BJ (cell line): Measurements from ENCODE around the gene HLA-DRA. TPM values are rescaled to one million over a fixed set of nuclear protein-coding genes. Genes with fewer than 3 reads are reported as not detected.
A peak's percentile ranks its signal among the peaks of the same experiment; 100 is the strongest.
"Not testable (repeated sequence)": the region's sequence is repeated elsewhere in the genome, so short reads cannot be mapped to it uniquely, and the experiment has no call there.

ENCODE experiments used
- CTCF ChIA-PET: fragments of 350-600 bp; formaldehyde crosslinking; extraction: SDS; loops from one replicate; lab custom pipeline; 2021; ENCODE audit warnings: antibody characterized with exemption, inconsistent platforms; lab: Yijun Ruan, JAX
- POLR2A ChIA-PET: fragments of 300-600 bp; sonication (Branson Sonifier 250); formaldehyde crosslinking; extraction: SDS; loops from one replicate; lab custom pipeline; 2021; ENCODE audit warnings: antibody characterized with exemption; lab: Charles Lee
- DNase-seq: peaks from one replicate; pipeline ENCODE4 v3.0.0-alpha.2; 2011; ENCODE audit warnings: low read depth
- H3K27me3 ChIP-seq: 2 replicates; pipeline ENCODE4 v1.6.0; 2011; ENCODE audit warnings: low read length; ENCODE audit not compliant: control insufficient read depth, insufficient read depth
- H3K36me3 ChIP-seq: 2 replicates; pipeline ENCODE4 v1.5.1; 2011; ENCODE audit warnings: low read length; ENCODE audit not compliant: control insufficient read depth, insufficient read depth
- H3K4me3 ChIP-seq: 2 replicates; pipeline ENCODE4 v1.5.1; 2011; ENCODE audit warnings: low read depth, mild to moderate bottlenecking, control low read depth, low read length
- polyA plus RNA-seq: library from polyadenylated mRNA; depleted of rRNA; stranded (reverse); fragments of >200 nt; gene quantifications from 2 replicates; pipeline ENCODE4 v1.2.3, GENCODE V29; 2011
- TF ChIP-seq, protein P1 (sequence below): IDR thresholded peaks from 2 replicates; pipeline ENCODE4 v1.5.1; 2011; ENCODE audit warnings: low read depth, mild to moderate bottlenecking, control low read depth, inconsistent platforms, low read length, moderate library complexity; ENCODE audit not compliant: insufficient read depth

Gene HLA-DRA
- polyA plus RNA-seq, 1 experiment, result not detected

DNA sequence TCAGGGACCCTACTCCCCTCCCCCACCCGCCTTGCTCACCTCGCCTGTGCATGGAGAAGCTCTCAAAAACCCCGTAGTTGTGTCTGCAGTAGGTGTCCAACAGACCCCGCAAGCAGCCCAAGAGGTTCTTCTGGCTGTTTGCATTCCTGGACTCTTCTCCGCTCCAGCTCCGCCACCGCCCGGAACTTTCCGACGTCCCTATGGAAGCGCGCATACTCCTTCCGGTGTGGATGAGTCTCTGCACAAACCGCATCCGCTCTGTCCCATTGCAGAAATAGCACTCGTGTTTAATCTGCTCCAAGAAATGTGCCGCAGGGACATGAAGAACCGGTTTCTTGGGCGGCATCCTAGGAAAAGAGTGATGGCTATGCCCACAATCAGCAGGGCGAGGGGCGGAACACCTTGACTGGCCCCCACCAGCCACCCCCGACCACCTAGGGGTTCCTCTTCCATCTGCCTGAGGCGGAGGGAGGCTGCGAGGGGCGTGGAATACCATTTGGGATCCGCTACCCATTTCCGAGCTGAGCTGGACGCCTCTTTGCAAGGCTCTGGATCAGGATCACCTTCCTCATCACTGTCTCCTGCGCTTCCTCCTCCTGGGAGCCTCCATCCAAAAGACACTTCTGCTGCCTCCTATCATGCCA is 20.2 kb downstream of the HLA-DRA start:
- Histone ChIP-seq H3K4me3 (peak overlapping the region; percentile 33), H3K27me3 (peaks cover 2% of the 10 kb centered on the region; the same call in 1 of the 2 replicates), H3K36me3 (no peaks in the 10 kb centered on the region)
- ChIA-PET POLR2A (no interaction called here), CTCF (interaction anchor here (1.1 kb wide), 1 partner anchor 408 kb away, joined by 3 read pairs; no protein-coding TSS in a partner anchor)
- DNase-seq, result no peak
- TF ChIP-seq, protein P1, sequence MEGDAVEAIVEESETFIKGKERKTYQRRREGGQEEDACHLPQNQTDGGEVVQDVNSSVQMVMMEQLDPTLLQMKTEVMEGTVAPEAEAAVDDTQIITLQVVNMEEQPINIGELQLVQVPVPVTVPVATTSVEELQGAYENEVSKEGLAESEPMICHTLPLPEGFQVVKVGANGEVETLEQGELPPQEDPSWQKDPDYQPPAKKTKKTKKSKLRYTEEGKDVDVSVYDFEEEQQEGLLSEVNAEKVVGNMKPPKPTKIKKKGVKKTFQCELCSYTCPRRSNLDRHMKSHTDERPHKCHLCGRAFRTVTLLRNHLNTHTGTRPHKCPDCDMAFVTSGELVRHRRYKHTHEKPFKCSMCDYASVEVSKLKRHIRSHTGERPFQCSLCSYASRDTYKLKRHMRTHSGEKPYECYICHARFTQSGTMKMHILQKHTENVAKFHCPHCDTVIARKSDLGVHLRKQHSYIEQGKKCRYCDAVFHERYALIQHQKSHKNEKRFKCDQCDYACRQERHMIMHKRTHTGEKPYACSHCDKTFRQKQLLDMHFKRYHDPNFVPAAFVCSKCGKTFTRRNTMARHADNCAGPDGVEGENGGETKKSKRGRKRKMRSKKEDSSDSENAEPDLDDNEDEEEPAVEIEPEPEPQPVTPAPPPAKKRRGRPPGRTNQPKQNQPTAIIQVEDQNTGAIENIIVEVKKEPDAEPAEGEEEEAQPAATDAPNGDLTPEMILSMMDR, result no peak

DNA sequence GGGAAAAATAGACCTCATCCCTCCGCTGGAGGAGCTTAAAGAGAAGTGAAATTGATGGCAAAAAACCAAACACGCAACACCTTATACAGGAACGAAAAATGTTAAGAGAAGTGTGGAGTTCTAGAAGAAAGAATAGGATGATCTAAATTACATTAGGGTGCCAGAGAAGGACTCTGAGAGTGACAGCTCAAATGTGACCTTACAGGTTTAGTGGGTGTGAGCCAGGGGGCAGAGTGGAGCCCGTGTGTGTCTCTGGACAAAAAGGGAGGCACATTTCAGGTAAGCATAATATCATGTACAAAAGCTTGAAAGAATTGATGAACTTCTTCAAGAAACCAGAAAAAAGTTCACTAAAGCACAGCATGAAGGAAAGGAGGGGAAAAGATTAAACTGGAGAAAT is 20.8 kb downstream of the HLA-DRA start:
- CTCF ChIA-PET, result interaction anchor here (0.7 to 1.1 kb wide), 2 partner anchors 127 to 407 kb away, joined by 3 read pairs; no protein-coding TSS in a partner anchor
- POLR2A ChIA-PET, result no interaction called here
- TF ChIP-seq, protein P1, result no peak
- Histone ChIP-seq H3K36me3 (no peaks in the 10 kb centered on the region), H3K4me3 (no peak overlapping the region), H3K27me3 (peaks cover 2% of the 10 kb centered on the region; the same call in 1 of the 2 replicates)
- no peak for DNase-seq

DNA sequence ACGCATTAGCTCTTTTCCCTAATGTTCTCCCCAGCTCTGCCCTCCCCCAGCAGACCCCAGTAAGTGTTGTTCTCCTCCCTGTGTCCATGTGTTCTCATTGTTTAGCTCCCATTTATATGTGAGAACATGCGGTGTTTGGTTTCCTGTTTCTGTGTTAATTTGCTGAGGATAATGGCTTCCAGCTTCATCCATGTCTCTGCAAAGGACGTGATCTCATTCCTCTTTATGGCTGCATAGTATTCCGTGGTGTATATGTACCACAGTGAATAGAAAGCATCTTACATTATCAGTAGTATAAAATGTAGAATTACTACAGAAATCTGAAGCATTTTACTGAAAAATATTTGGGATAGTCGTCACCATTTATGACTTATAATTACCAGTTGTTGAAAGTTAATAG is 21.8 kb downstream of the HLA-DRA start:
- H3K36me3 ChIP-seq, result no peaks in the 10 kb centered on the region
- peaks cover 2% of the 10 kb centered on the region; the same call in 1 of the 2 replicates for H3K27me3 ChIP-seq
- POLR2A ChIA-PET, result no interaction called here
- TF ChIP-seq, protein P1, result no peak
- no peak overlapping the region for H3K4me3 ChIP-seq
- CTCF ChIA-PET, result no interaction called here
- DNase-seq, result no peak

- Histone ChIP-seq H3K4me3 (no peak overlapping the region), H3K36me3 (no peaks in the 10 kb centered on the region), H3K27me3 (0 out of 2 replicates have a peak, but pooled peaks cover 2% of the 10 kb centered on the region)
- ChIA-PET CTCF (no interaction called here), POLR2A (no interaction called here)
- TF ChIP-seq, protein P1, result no peak
- DNase-seq, result no peak
Observed at GRCh38 chr6:32462609-32463008, 22.9 kb downstream of the HLA-DRA start.

DNA sequence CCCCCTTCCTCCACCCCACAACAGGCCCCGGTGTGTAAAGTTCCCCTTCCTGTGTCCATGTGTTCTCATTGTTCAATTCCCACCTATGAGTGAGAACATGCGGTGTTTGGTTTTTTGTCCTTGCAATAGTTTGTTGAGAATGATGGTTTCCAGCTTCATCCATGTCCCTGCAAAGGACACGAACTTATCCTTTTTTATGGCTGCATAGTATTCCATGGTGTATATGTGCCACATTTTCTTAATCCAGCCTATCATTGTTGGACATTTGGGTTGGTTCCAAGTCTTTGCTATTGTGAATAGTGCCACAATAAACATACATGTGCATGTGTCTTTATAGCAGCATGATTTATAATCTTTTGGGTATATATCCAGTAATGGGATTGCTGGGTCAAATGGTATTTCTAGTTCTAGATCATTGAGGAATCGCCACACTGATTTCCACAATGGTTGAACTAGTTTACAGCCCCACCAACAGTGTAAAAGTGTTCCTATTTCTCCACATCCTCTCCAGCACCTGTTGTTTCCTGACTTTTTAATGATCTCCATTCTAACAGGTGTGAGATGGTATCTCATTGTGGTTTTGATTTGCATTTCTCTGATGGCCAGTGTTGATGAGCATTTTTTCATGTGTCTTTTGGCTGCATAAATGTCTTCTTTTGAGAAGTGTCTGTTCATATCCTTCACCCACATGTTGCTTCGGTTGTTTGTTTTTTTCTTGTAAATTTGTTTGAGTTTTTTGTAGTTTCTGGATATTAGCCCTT is 28.2 kb downstream of the HLA-DRA start:
- CTCF ChIA-PET, H3K36me3 ChIP-seq, H3K27me3 ChIP-seq, H3K4me3 ChIP-seq, DNase-seq, POLR2A ChIA-PET: not testable (repeated sequence)
